MM.1S (cell line): Measurements from ENCODE around the gene MCU.

Experiments used
- EZH2 ChIP-seq: fragments of 300-600 bp; sonication (generic); optimal IDR thresholded peaks from 2 replicates; pipeline ENCODE3; 2017; ENCODE audit warnings: low read depth, mild to moderate bottlenecking, antibody characterized with exemption, low read length, mixed read lengths
- TF ChIP-seq, protein P1 (sequence below): fragments of 300-600 bp; sonication (generic); IDR thresholded peaks from 2 replicates; pipeline ENCODE4 v1.5.1; 2016; ENCODE audit warnings: antibody characterized with exemption, low read length, mixed read lengths

DNA sequence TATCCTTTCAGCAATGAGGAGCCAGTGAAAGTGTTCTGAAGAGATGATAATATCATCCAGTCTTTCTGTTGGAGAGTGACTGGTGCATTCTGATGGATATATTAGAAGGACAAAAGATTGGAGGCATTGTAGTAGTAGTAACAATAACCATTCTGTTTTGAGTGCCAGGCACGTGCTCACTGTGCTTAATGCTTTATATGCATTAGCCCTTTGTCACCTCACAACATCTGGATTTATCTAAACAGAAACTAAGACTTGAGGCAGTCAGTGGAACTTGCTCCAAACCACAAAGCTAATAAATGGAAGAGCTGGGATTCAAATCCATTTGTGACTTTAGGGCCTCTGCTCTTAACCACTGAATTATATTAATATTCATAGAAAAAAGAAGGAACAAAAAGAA, 117.1 kb downstream of the MCU start:
- TF ChIP-seq, protein P1, sequence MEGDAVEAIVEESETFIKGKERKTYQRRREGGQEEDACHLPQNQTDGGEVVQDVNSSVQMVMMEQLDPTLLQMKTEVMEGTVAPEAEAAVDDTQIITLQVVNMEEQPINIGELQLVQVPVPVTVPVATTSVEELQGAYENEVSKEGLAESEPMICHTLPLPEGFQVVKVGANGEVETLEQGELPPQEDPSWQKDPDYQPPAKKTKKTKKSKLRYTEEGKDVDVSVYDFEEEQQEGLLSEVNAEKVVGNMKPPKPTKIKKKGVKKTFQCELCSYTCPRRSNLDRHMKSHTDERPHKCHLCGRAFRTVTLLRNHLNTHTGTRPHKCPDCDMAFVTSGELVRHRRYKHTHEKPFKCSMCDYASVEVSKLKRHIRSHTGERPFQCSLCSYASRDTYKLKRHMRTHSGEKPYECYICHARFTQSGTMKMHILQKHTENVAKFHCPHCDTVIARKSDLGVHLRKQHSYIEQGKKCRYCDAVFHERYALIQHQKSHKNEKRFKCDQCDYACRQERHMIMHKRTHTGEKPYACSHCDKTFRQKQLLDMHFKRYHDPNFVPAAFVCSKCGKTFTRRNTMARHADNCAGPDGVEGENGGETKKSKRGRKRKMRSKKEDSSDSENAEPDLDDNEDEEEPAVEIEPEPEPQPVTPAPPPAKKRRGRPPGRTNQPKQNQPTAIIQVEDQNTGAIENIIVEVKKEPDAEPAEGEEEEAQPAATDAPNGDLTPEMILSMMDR = no peak
- no peak for TF ChIP-seq EZH2
